ENCODE data around the gene CDC42BPB. TPM values are rescaled to one million over a fixed set of nuclear protein-coding genes. Genes with fewer than 3 reads are reported as not detected.

The CDC42BPB gene
- total and polyA plus RNA-seq, 12 donors, result 41.1 to 108 (median 77.4) TPM

- no peak overlapping the region for H3K4me3 ChIP-seq
- H3K4me1 ChIP-seq (replicated peaks in 1 of 2), result no peaks in the 10 kb centered on the region
- H3K36me3 ChIP-seq (replicated peaks in 1 of 2), result peaks cover 0 to 97% of the 10 kb centered on the region in 2 donors
- no peak overlapping the region for H3K27ac ChIP-seq
- DNase-seq, result no peak
- no peaks in the 10 kb centered on the region for H3K27me3 ChIP-seq
- H3K9me3 ChIP-seq (replicated peaks in 1 of 3), result no peaks in the 10 kb centered on the region
- WGBS, 4 donors, result 88 to 95% (median 92%) methylated on average over 8 to 10 of the region's 10 CpGs
- intact Hi-C loops (cut with DNase I), result no loop called here
- TF ChIP-seq, protein P1, sequence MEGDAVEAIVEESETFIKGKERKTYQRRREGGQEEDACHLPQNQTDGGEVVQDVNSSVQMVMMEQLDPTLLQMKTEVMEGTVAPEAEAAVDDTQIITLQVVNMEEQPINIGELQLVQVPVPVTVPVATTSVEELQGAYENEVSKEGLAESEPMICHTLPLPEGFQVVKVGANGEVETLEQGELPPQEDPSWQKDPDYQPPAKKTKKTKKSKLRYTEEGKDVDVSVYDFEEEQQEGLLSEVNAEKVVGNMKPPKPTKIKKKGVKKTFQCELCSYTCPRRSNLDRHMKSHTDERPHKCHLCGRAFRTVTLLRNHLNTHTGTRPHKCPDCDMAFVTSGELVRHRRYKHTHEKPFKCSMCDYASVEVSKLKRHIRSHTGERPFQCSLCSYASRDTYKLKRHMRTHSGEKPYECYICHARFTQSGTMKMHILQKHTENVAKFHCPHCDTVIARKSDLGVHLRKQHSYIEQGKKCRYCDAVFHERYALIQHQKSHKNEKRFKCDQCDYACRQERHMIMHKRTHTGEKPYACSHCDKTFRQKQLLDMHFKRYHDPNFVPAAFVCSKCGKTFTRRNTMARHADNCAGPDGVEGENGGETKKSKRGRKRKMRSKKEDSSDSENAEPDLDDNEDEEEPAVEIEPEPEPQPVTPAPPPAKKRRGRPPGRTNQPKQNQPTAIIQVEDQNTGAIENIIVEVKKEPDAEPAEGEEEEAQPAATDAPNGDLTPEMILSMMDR (IDR thresholded peaks at IDR 0.05), result no peak
- TF ChIP-seq POLR2A (IDR thresholded peaks at IDR 0.05), result no peak
Observed at GRCh38 chr14:102958461-102958860, 98.9 kb downstream of the CDC42BPB start.

DNA sequence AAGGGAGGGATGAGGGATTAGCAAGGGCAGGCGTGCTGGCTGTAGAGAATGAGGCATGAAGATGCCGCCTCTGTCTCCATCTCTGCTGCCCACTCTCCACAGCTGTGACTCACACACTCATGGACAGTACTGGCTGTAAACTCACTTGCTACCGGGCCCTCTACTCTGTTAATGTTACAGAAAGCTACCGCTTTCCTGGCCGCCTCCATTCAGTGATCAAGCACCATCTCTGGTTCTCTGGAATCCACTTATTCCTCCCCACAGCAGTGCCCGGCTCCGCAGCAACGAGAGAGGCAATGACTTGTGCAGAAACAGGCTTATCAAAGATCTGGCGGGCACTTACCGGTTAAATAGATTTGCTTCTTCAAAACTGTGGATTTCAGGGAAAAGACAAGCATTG lies 100.1 kb downstream of the CDC42BPB start:
- H3K27me3 ChIP-seq, result no peaks in the 10 kb centered on the region
- TF ChIP-seq, protein P1 (IDR thresholded peaks at IDR 0.05), result no peak
- TF ChIP-seq POLR2A (IDR thresholded peaks at IDR 0.05), result no peak
- intact Hi-C loops (cut with DNase I), result no loop called here
- H3K36me3 ChIP-seq (replicated peaks in 1 of 2), result peaks cover 0 to 97% of the 10 kb centered on the region in 2 donors
- no peaks in the 10 kb centered on the region for H3K9me3 ChIP-seq (replicated peaks in 1 of 3)
- no peaks in the 10 kb centered on the region for H3K4me1 ChIP-seq (replicated peaks in 1 of 2)
- no peak overlapping the region for H3K27ac ChIP-seq
- H3K4me3 ChIP-seq, result no peak overlapping the region
- DNase-seq, result no peak
- WGBS, 4 donors, result 88 to 94% (median 93%) methylated on average over 10 of the region's 10 CpGs

DNA sequence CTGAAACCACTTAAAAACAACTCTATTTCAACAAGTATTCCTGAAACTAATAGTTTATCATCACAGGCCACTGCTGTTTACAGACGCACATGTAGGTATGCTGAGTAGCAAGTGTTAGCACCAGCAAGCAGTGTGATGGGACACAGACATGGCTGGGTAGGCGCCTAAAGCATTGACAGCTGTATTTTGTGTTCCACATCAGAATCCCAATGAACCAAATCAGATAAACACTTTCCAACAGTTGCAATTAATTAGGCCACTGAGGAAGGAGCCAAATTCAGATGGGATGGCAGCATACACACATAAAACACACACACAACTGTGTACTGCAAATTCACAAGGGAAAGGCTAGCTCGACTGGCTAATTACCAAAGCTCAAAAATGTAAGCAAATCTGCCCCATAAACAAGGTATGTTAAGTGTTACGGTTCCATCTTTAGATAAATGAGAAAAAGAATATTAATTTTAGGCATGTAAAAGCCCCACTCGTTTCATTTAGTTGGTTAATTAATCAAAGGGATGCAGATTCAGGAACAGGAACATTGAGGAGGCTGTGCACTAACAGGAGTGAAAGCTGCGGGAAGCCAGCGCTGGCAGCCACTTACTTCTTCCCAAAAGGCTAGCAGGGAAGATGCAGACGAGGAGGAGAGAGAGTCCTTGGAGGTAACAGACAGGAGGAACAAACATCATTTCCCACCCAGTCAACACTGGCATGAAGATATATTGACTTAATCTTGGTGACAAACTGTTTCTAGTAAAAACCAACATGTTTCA lies 101.5 kb downstream of the CDC42BPB start:
- H3K4me1 ChIP-seq (replicated peaks in 1 of 2), result no peaks in the 10 kb centered on the region
- peaks cover 0 to 97% of the 10 kb centered on the region in 2 donors for H3K36me3 ChIP-seq (replicated peaks in 1 of 2)
- no peaks in the 10 kb centered on the region for H3K9me3 ChIP-seq (replicated peaks in 1 of 3)
- H3K27ac ChIP-seq, result no peak overlapping the region
- DNase-seq, result no peak
- intact Hi-C loops (cut with DNase I), result no loop called here
- WGBS, 4 donors, result 86 to 88% (median 86%) methylated on average over 8 of the region's 8 CpGs
- no peaks in the 10 kb centered on the region for H3K27me3 ChIP-seq
- H3K4me3 ChIP-seq, result no peak overlapping the region
- TF ChIP-seq POLR2A (IDR thresholded peaks at IDR 0.05), result no peak
- TF ChIP-seq, protein P1 (IDR thresholded peaks at IDR 0.05), result no peak

DNA sequence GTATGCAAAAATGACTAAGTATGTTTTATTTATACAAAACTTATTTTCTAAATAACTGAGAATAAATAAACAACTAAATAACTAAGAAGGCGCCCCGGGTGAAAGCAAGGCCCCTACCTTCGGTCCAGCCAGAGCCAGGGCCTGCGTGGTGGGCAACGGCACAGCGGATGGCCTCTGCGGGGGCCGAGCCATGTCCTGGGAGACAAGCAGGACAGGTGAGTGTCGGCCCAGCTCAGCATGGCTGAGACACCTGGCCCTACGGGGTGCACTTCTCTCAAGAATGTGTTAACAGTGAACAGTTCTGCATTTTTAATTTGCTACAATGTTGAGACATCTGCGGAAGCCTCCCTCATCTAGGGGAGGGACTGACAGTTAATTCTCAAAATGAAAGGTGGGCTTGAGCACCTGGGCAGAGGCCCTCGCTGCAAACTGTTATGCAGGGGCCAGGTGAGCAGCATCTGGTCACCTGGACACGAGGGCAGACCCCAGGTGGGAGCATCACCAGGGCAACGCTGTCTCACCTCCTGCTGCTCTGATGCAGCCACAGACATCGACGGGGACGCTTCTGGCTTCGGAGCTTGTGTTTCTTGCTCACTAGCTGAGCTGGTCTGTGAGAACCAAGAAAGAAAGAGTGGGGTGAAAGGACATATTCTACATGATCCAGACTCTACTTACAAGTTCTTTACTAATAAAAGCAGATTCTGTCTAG lies 103.1 kb downstream of the CDC42BPB start:
- Histone ChIP-seq H3K4me3 (no peak overlapping the region), H3K4me1 (replicated peaks in 1 of 2) (no peaks in the 10 kb centered on the region), H3K27ac (no peak overlapping the region), H3K36me3 (replicated peaks in 1 of 2) (peaks cover 0 to 98% of the 10 kb centered on the region in 2 donors), H3K27me3 (no peaks in the 10 kb centered on the region), H3K9me3 (replicated peaks in 1 of 3) (no peaks in the 10 kb centered on the region)
- TF ChIP-seq POLR2A (IDR thresholded peaks at IDR 0.05), result no peak
- TF ChIP-seq, protein P1 (IDR thresholded peaks at IDR 0.05), result no peak
- no peak for DNase-seq
- WGBS, 4 donors, result 91 to 94% (median 93%) methylated on average over 17 to 18 of the region's 18 CpGs
- intact Hi-C loops (cut with DNase I), result no loop called here
